Measurements from ENCODE around the gene CAMK4.

Gene CAMK4

DNA sequence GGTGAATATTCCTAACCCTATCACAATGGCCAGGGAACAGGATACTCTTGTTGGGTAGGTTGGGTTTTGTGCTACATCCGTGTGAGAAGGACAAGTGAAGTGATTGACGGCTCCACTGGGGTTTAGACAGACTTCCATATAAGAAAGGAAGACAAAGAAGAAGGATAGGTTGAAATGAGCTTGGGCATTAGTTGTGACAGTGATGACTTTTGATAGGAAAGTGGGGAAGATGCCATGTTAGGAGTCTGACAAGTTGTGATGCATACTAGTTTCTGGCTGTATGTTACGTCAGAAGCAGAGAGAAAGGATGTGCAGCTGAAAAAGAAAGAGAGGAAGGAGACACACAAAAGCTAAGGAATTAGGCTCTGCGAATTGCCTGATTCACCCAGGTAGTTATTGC lies 150.2 kb downstream of the CAMK4 start:
- TF ChIP-seq CTCF (IDR thresholded peaks at IDR 0.05; ENCODE audit: poor library complexity, severe bottlenecking): no peak
- Histone ChIP-seq H3K36me3 (ENCODE audit: low read depth) (no peaks in the 10 kb centered on the region), H3K27me3 (ENCODE audit: insufficient read depth, poor library complexity, severe bottlenecking) (no peaks in the 10 kb centered on the region), H3K27ac (ENCODE audit: poor library complexity, severe bottlenecking) (no peak overlapping the region), H3K4me3 (ENCODE audit: severe bottlenecking) (no peak overlapping the region), H3K9me3 (ENCODE audit: severe bottlenecking) (no peaks in the 10 kb centered on the region), H3K4me1 (ENCODE audit: insufficient read depth, poor library complexity, severe bottlenecking) (no peaks in the 10 kb centered on the region)
- no peak for ATAC-seq (ENCODE audit: low read depth)
- no peak for DNase-seq (ENCODE audit: low spot score)

- DNase-seq (ENCODE audit: low spot score): no peak
- Histone ChIP-seq H3K27ac (ENCODE audit: poor library complexity, severe bottlenecking) (no peak overlapping the region), H3K4me1 (ENCODE audit: insufficient read depth, poor library complexity, severe bottlenecking) (peaks cover 5% of the 10 kb centered on the region), H3K4me3 (ENCODE audit: severe bottlenecking) (no peak overlapping the region), H3K9me3 (ENCODE audit: severe bottlenecking) (no peaks in the 10 kb centered on the region), H3K36me3 (ENCODE audit: low read depth) (no peaks in the 10 kb centered on the region), H3K27me3 (ENCODE audit: insufficient read depth, poor library complexity, severe bottlenecking) (no peaks in the 10 kb centered on the region)
- no peak for TF ChIP-seq CTCF (IDR thresholded peaks at IDR 0.05; ENCODE audit: poor library complexity, severe bottlenecking)
- ATAC-seq (ENCODE audit: low read depth): no peak
These were observed 151.5 kb downstream of the CAMK4 start for GRCh38 chr5:111375645-111376044.

- peaks cover 6% of the 10 kb centered on the region for H3K4me1 ChIP-seq (ENCODE audit: insufficient read depth, poor library complexity, severe bottlenecking)
- no peak for DNase-seq (ENCODE audit: low spot score)
- H3K4me3 ChIP-seq (ENCODE audit: severe bottlenecking): no peak overlapping the region
- no peaks in the 10 kb centered on the region for H3K9me3 ChIP-seq (ENCODE audit: severe bottlenecking)
- no peaks in the 10 kb centered on the region for H3K36me3 ChIP-seq (ENCODE audit: low read depth)
- no peak for TF ChIP-seq CTCF (IDR thresholded peaks at IDR 0.05; ENCODE audit: poor library complexity, severe bottlenecking)
- ATAC-seq (ENCODE audit: low read depth): no peak
- H3K27ac ChIP-seq (ENCODE audit: poor library complexity, severe bottlenecking): no peak overlapping the region
- H3K27me3 ChIP-seq (ENCODE audit: insufficient read depth, poor library complexity, severe bottlenecking): no peaks in the 10 kb centered on the region
These were observed 153.1 kb downstream of the CAMK4 start for GRCh38 chr5:111377306-111377705.

DNA sequence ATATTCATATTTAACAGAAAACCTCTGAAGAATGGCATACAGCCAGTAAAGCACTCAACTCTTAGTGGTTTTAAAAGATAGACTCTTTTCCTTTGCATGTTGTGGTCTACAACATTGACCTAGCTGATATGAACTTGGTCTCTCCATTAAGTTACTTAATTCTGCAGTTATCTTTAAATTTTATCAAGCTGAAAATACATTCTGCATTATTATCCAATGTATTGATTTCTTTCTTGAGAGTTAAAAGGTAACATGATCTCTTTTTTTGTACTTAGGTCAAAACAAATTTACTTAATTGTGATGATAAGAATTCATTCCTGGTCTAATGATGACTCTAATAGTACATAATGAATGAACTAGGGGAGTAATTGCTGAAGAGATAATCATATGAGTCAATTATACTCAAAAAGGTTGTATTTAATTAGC lies 155.2 kb downstream of the CAMK4 start:
- no peak for ATAC-seq (ENCODE audit: low read depth)
- no peak for TF ChIP-seq CTCF (IDR thresholded peaks at IDR 0.05; ENCODE audit: poor library complexity, severe bottlenecking)
- Histone ChIP-seq H3K27ac (ENCODE audit: poor library complexity, severe bottlenecking) (no peak overlapping the region), H3K27me3 (ENCODE audit: insufficient read depth, poor library complexity, severe bottlenecking) (no peaks in the 10 kb centered on the region), H3K4me3 (ENCODE audit: severe bottlenecking) (no peak overlapping the region), H3K4me1 (ENCODE audit: insufficient read depth, poor library complexity, severe bottlenecking) (peaks cover 16% of the 10 kb centered on the region), H3K9me3 (ENCODE audit: severe bottlenecking) (no peaks in the 10 kb centered on the region), H3K36me3 (ENCODE audit: low read depth) (no peaks in the 10 kb centered on the region)
- no peak for DNase-seq (ENCODE audit: low spot score)

GRCh38 chr5:111383288-111383970 lies 159.2 kb downstream of the CAMK4 start:
- no peak for ATAC-seq (ENCODE audit: low read depth)
- Histone ChIP-seq H3K27me3 (ENCODE audit: insufficient read depth, poor library complexity, severe bottlenecking) (no peaks in the 10 kb centered on the region), H3K4me3 (ENCODE audit: severe bottlenecking) (no peak overlapping the region), H3K36me3 (ENCODE audit: low read depth) (no peaks in the 10 kb centered on the region), H3K9me3 (ENCODE audit: severe bottlenecking) (no peaks in the 10 kb centered on the region), H3K4me1 (ENCODE audit: insufficient read depth, poor library complexity, severe bottlenecking) (peaks cover 17% of the 10 kb centered on the region), H3K27ac (ENCODE audit: poor library complexity, severe bottlenecking) (no peak overlapping the region)
- no peak for TF ChIP-seq CTCF (IDR thresholded peaks at IDR 0.05; ENCODE audit: poor library complexity, severe bottlenecking)
- DNase-seq (ENCODE audit: low spot score): no peak
